SK-N-SH (cell line): ENCODE results near the gene NRCAM. TPM values are rescaled to one million over a fixed set of nuclear protein-coding genes. Genes with fewer than 3 reads are reported as not detected.
A peak's percentile ranks its signal among the peaks of the same experiment; 100 is the strongest.

Experiments
- CTCF ChIA-PET: fragments of 300-600, 350-600 bp; formaldehyde crosslinking; extraction: SDS; loops from one replicate; lab custom pipeline; 2021; lab: Yijun Ruan, JAX
- POLR2A ChIA-PET: fragments of 350-600 bp; sonication (Branson Sonifier 250); formaldehyde crosslinking; extraction: SDS; loops from one replicate; lab custom pipeline; 2020; ENCODE audit warnings: antibody characterized with exemption, inconsistent platforms; lab: Yijun Ruan, JAX
- DNase-seq: peaks from one replicate; pipeline ENCODE4 v3.0.0; 2012
- H2AFZ ChIP-seq: fragments of 200-600 bp; sonication (generic); 2 replicates; pipeline ENCODE4 v1.8.1; 2016; ENCODE audit warnings: antibody characterized with exemption, mild to moderate bottlenecking, low read depth
- H3F3A ChIP-seq: fragments of 200-600 bp; sonication (generic); replicated peaks from 2 replicates; pipeline ENCODE3; 2016; ENCODE audit warnings: antibody characterized with exemption, mild to moderate bottlenecking; ENCODE audit not compliant: insufficient read depth
- H3K27ac ChIP-seq, 2 experiments: fragments of 200-500 bp in 1 of 2; fragments of 200-600 bp in 1 of 2; sonication (Bioruptor generic) in 1 of 2; sonication (generic), shearing (Covaris generic) in 1 of 2; 2 replicates each; pipeline versions ENCODE4 v1.5.1 to v1.6.1; 2014 to 2016; ENCODE audit warnings: low read depth in 2 of 2, inconsistent platforms in 1 of 2, low read length in 1 of 2, mild to moderate bottlenecking in 1 of 2, mixed read lengths in 1 of 2
- H3K27me3 ChIP-seq: fragments of 200-600 bp; sonication (generic), shearing (Covaris generic); 2 replicates; pipeline ENCODE4 v1.6.1; 2016; ENCODE audit warnings: mixed run types; ENCODE audit not compliant: insufficient read depth
- H3K36me3 ChIP-seq, 2 experiments: fragments of 200-500 bp in 1 of 2; fragments of 200-600 bp in 1 of 2; sonication (Bioruptor generic) in 1 of 2; sonication (generic) in 1 of 2; replicated peaks in 1 of 2; 2 replicates each; pipeline versions ENCODE3 to v1.5.1; 2014 to 2016; ENCODE audit warnings: low read length in 1 of 2, mild to moderate bottlenecking in 1 of 2; ENCODE audit not compliant: insufficient read depth in 2 of 2, control insufficient read depth in 1 of 2
- H3K4me1 ChIP-seq, 2 experiments: fragments of 200-500 bp in 1 of 2; fragments of 200-600 bp in 1 of 2; sonication (Bioruptor generic) in 1 of 2; sonication (generic), shearing (Covaris generic) in 1 of 2; 2 replicates each; pipeline versions ENCODE4 v1.5.1 to v1.6.1; 2014 to 2016; ENCODE audit warnings: low read depth in 1 of 2, low read length in 1 of 2, mixed run types in 1 of 2; ENCODE audit not compliant: insufficient read depth in 2 of 2, control insufficient read depth in 1 of 2
- H3K4me2 ChIP-seq: fragments of 200-600 bp; sonication (generic), shearing (Covaris generic); 2 replicates; pipeline ENCODE4 v1.6.1; 2017; ENCODE audit warnings: mixed run types
- H3K4me3 ChIP-seq, 2 experiments: fragments of 200-500 bp in 1 of 2; fragments of 200-600 bp in 1 of 2; sonication (Bioruptor generic) in 1 of 2; sonication (generic), shearing (Covaris generic) in 1 of 2; 2 replicates each; pipeline versions ENCODE4 v1.5.1 to v1.8.1; 2014 to 2016; ENCODE audit warnings: low read depth in 2 of 2, inconsistent platforms in 1 of 2, low read length in 1 of 2, mild to moderate bottlenecking in 1 of 2, mixed read lengths in 1 of 2, moderate library complexity in 1 of 2
- H3K79me2 ChIP-seq: fragments of 200-600 bp; sonication (generic); 2 replicates; pipeline ENCODE4 v1.8.1; 2017; ENCODE audit warnings: mild to moderate bottlenecking; ENCODE audit not compliant: insufficient read depth
- H3K9ac ChIP-seq: fragments of 200-600 bp; sonication (generic); 2 replicates; pipeline ENCODE4 v1.6.1; 2017; ENCODE audit warnings: mixed run types
- H3K9me2 ChIP-seq: fragments of 200-600 bp; sonication (generic); 2 replicates; pipeline ENCODE4 v1.6.1; 2017; ENCODE audit warnings: mixed run types
- H3K9me3 ChIP-seq: fragments of 200-600 bp; sonication (generic); 2 replicates; pipeline ENCODE4 v1.6.1; 2017; ENCODE audit warnings: mixed run types, mild to moderate bottlenecking, moderate library complexity
- H4K20me1 ChIP-seq: fragments of 200-600 bp; sonication (generic); 2 replicates; pipeline ENCODE4 v1.6.1; 2017; ENCODE audit warnings: mild to moderate bottlenecking, mixed run types; ENCODE audit not compliant: insufficient read depth
- FOXM1 ChIP-seq: IDR thresholded peaks from 2 replicates; pipeline ENCODE4 v1.4.0; 2012; ENCODE audit warnings: low read depth, mild to moderate bottlenecking
- GABPA ChIP-seq: IDR thresholded peaks from 2 replicates; pipeline ENCODE4 v1.4.0; 2012; ENCODE audit warnings: low read depth, mild to moderate bottlenecking
- MAX ChIP-seq: IDR thresholded peaks from 2 replicates; pipeline ENCODE4 v1.4.0; 2012; ENCODE audit warnings: low read depth
- POLR2AphosphoS5 ChIP-seq: IDR thresholded peaks from 2 replicates; pipeline ENCODE4 v1.6.1; 2012; ENCODE audit warnings: low read depth, low read length
- TCF12 ChIP-seq: IDR thresholded peaks from 2 replicates; pipeline ENCODE4 v1.4.0; 2012
- ZBTB33 ChIP-seq: IDR thresholded peaks from 2 replicates; pipeline ENCODE4 v1.4.0; 2012; ENCODE audit warnings: low read depth, borderline replicate concordance
- WGBS: methylation state at CpG from one replicate; pipeline ENCODE4 v1.1.6; 2017; ENCODE audit warnings: low lambda C conversion rate; 5-methylcytosine and 5-hydroxymethylcytosine counted together
- polyA plus RNA-seq, 3 experiments: library from polyadenylated mRNA; depleted of rRNA; stranded (reverse); fragments of >200 nt; gene quantifications; 2 replicates each; pipeline ENCODE4 v1.2.3, GENCODE V29; 2012

NRCAM gene
- polyA plus RNA-seq, 1 of the 3 experiments (the other 2 are of a cell fraction), result 1.1 TPM

GRCh38 chr7:108135446-108136190 lies 320.6 kb downstream of the NRCAM start:
- Histone ChIP-seq H3K9ac (no peak overlapping the region), H3K4me1 (peaks cover 5 to 14% of the 10 kb centered on the region in 2 experiments; a peak in 2 of 4 replicates)
- CTCF ChIA-PET, result interaction anchor here (0.7 to 10.5 kb wide), 5 partner anchors 10 to 317 kb away, joined by 3 to 90 read pairs (median 4); no protein-coding TSS in a partner anchor
- no peak for TF ChIP-seq GABPA
- TF ChIP-seq MAX, result no peak
- TF ChIP-seq FOXM1, result no peak
- no peak for TF ChIP-seq ZBTB33
- TF ChIP-seq POLR2AphosphoS5, result no peak
- TF ChIP-seq, all 33 proteins: peak for 0
- Histone ChIP-seq H3K36me3 (no peaks in the 10 kb centered on the region), H4K20me1 (no peaks in the 10 kb centered on the region), H3K27me3 (no peaks in the 10 kb centered on the region), H3K4me2 (no peak overlapping the region), H3K9me2 (no peaks in the 10 kb centered on the region), H3K4me3 (no peak overlapping the region), H3K9me3 (no peaks in the 10 kb centered on the region), H3K27ac (no peak overlapping the region), H3F3A (peaks cover 4% of the 10 kb centered on the region), H2AFZ (no peak overlapping the region), H3K79me2 (no peaks in the 10 kb centered on the region)
- 88% methylated on average over 7 of the region's 7 CpGs for WGBS
- no peak for DNase-seq
- POLR2A ChIA-PET, result no interaction called here

- 78% methylated on average over 1 of the region's 1 CpG for WGBS
- POLR2A ChIA-PET, result no interaction called here
Observed at GRCh38 chr7:108134486-108134885, 321.8 kb downstream of the NRCAM start.

More at GRCh38 chr7:108134486-108134885, 321.8 kb downstream of the NRCAM start:
- Histone ChIP-seq H3K4me2 (no peak overlapping the region), H3F3A (peaks cover 4% of the 10 kb centered on the region), H3K9ac (no peak overlapping the region), H2AFZ (no peak overlapping the region), H3K9me2 (no peaks in the 10 kb centered on the region), H3K9me3 (no peaks in the 10 kb centered on the region), H3K27ac (no peak overlapping the region), H3K27me3 (no peaks in the 10 kb centered on the region), H4K20me1 (no peaks in the 10 kb centered on the region), H3K79me2 (no peaks in the 10 kb centered on the region), H3K36me3 (no peaks in the 10 kb centered on the region), H3K4me1 (peaks cover 5 to 13% of the 10 kb centered on the region in 2 experiments; a peak in 2 of 4 replicates), H3K4me3 (no peak overlapping the region)
- CTCF ChIA-PET, result interaction anchor here (0.5 to 10.5 kb wide), 3 partner anchors 11 to 102 kb away, joined by 3 to 90 read pairs (median 4); no protein-coding TSS in a partner anchor
- DNase-seq, result no peak
- TF ChIP-seq ZBTB33, result no peak
- TF ChIP-seq TCF12, result peak; percentile 73
